ENCODE measurements around the gene SERPING1. TPM values are rescaled to one million over a fixed set of nuclear protein-coding genes. Genes with fewer than 3 reads are reported as not detected.
A peak's percentile ranks its signal among the peaks of the same experiment; 100 is the strongest.

The SERPING1 gene
- total and polyA plus RNA-seq, 2 of the 13 experiments (the other 11 are each of a cell fraction or from before 2014, with no cell fraction given) = 2.0 to 10.4 TPM

DNA sequence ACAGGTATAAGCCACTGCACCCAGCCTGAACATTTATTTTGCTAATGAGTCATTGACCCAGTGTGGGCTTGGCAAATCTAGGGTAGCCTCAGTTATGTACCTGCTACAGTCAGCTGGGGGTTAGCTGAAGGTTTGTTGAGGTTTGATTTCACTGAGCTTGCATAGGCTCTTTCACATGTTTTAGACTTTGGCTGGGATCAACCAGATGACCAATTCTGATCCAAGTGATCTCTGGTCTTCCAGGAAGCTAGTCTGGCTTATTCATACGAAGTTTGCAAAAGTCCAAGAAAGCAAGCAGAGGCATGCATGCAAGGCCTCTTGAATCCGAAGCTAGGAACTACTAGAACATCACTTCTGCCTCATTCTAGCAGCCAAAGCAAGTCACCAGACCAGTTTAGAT lies 21.0 kb downstream of the SERPING1 start:
- DNase-seq (ENCODE audit: low spot score) (no peak), ATAC-seq (no peak), FAIRE-seq (no peak)
- no peak overlapping the region for H3K4me3 ChIP-seq (replicated peaks in 1 of 3; ENCODE audit: insufficient read depth in 1 of 3, low read depth in 2 of 3, low read length in 3 of 3)
- ChIA-PET POLR2A (interaction anchor here (1.5 kb wide), 1 partner anchor 21 kb away, joined by 3 read pairs; the partner anchor contains the start of gene SERPING1), CTCF (ENCODE audit: low intra/inter-chr PET ratio, low total read pairs) (no interaction called here)
- in situ Hi-C loops (cut with HindIII; ENCODE audit: extremely low pct_ligation_motif_present, low pct_unique_long_range_greater_than_20kb) = no loop called here
- H3K9me3 ChIP-seq (ENCODE audit: low read length) = peaks cover 20% of the 10 kb centered on the region
- H3K9ac ChIP-seq (ENCODE audit: insufficient read depth, low read depth, low read length) = no peak overlapping the region
- 28% methylated on average over 2 of the region's 2 CpGs for WGBS (ENCODE audit: low lambda C conversion rate)
- TF ChIP-seq ZKSCAN1 (IDR thresholded peaks at IDR 0.05; ENCODE audit: low read length) (no peak), NFYB (CRISPR knock-in tag; IDR thresholded peaks at IDR 0.05) (no peak), SIN3A (IDR thresholded peaks at IDR 0.05; ENCODE audit: borderline replicate concordance, low read depth, low read length) (no peak), IKZF1 (IDR thresholded peaks at IDR 0.05) (no peak), CREM (IDR thresholded peaks at IDR 0.05) (no peak), CREM (CRISPR knock-in tag; IDR thresholded peaks at IDR 0.05) (no peak), FOXA1 (IDR thresholded peaks at IDR 0.05) (no peak), FOXA1 (CRISPR knock-in tag; IDR thresholded peaks at IDR 0.05) (no peak)
- TF ChIP-seq, protein P1, sequence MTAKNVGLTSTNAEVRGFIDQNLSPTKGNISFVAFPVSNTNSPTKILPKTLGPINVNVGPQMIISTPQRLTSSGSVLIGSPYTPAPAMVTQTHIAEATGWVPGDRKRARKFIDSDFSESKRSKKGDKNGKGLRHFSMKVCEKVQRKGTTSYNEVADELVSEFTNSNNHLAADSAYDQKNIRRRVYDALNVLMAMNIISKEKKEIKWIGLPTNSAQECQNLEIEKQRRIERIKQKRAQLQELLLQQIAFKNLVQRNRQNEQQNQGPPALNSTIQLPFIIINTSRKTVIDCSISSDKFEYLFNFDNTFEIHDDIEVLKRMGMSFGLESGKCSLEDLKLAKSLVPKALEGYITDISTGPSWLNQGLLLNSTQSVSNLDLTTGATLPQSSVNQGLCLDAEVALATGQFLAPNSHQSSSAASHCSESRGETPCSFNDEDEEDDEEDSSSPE (CRISPR knock-in tag; IDR thresholded peaks at IDR 0.05) = no peak
- no peaks in the 10 kb centered on the region for H3K27me3 ChIP-seq (ENCODE audit: control insufficient read depth in 1 of 2, insufficient read depth in 2 of 2, low read length in 2 of 2)
- no peak overlapping the region for H2AFZ ChIP-seq (ENCODE audit: low read length)
- H3K4me2 ChIP-seq (ENCODE audit: low read depth, low read length) = no peak overlapping the region
- intact Hi-C loops (cut with micrococcal nuclease; ENCODE audit: unreplicated experiment) = no loop called here
- no peaks in the 10 kb centered on the region for H3K4me1 ChIP-seq (ENCODE audit: insufficient read depth, low read length)
- no peak overlapping the region for H3K27ac ChIP-seq (ENCODE audit: extremely low read length, insufficient read depth, low read length)
- H4K20me1 ChIP-seq (ENCODE audit: insufficient read depth, low read length) = no peaks in the 10 kb centered on the region
- no peaks in the 10 kb centered on the region for H3K79me2 ChIP-seq (ENCODE audit: insufficient read depth, low read length)
- no TSS peak for BruUV-seq (replicated peaks)
- no peaks in the 10 kb centered on the region for H3K36me3 ChIP-seq (replicated peaks in 1 of 2; ENCODE audit: control insufficient read depth in 1 of 2, insufficient read depth in 2 of 2, low read length in 2 of 2)

DNA sequence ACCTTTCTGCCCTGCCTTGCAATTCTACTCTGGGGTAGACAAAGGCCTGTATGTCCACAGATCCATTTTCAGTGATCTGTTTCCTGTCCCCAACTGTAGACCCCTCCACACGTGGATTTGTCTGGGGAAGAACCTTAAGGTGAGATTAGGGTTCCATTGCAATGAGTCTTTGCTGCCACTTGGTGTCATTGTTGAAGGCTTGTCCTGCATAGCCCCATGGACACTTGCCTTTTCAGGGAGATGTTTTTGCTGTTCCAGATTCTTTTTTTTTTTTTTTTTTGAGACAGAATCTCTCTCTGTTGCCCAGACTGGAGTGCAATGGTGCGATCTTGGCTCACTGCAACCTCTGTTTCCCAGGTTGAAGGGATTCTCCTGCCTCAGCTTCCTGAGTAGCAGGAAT lies 21.8 kb downstream of the SERPING1 start:
- H3K79me2 ChIP-seq (ENCODE audit: insufficient read depth, low read length) = no peaks in the 10 kb centered on the region
- no peak overlapping the region for H3K27ac ChIP-seq (ENCODE audit: extremely low read length, insufficient read depth, low read length)
- no peaks in the 10 kb centered on the region for H3K36me3 ChIP-seq (replicated peaks in 1 of 2; ENCODE audit: control insufficient read depth in 1 of 2, insufficient read depth in 2 of 2, low read length in 2 of 2)
- POLR2A ChIA-PET = no interaction called here
- H3K9me3 ChIP-seq (ENCODE audit: low read length) = peaks cover 20% of the 10 kb centered on the region
- H4K20me1 ChIP-seq (ENCODE audit: insufficient read depth, low read length) = no peaks in the 10 kb centered on the region
- no peak overlapping the region for H2AFZ ChIP-seq (ENCODE audit: low read length)
- in situ Hi-C loops (cut with HindIII; ENCODE audit: extremely low pct_ligation_motif_present, low pct_unique_long_range_greater_than_20kb) = no loop called here
- H3K4me3 ChIP-seq (replicated peaks in 1 of 3; ENCODE audit: insufficient read depth in 1 of 3, low read depth in 2 of 3, low read length in 3 of 3) = no peak overlapping the region
- intact Hi-C loops (cut with micrococcal nuclease; ENCODE audit: unreplicated experiment) = no loop called here
- H3K4me1 ChIP-seq (ENCODE audit: insufficient read depth, low read length) = no peaks in the 10 kb centered on the region
- FAIRE-seq (no peak), ATAC-seq (no peak), DNase-seq (ENCODE audit: low spot score) (no peak)
- H3K4me2 ChIP-seq (ENCODE audit: low read depth, low read length) = no peak overlapping the region
- no TSS peak for BruUV-seq (replicated peaks)
- no peak overlapping the region for H3K9ac ChIP-seq (ENCODE audit: insufficient read depth, low read depth, low read length)
- CTCF ChIA-PET (ENCODE audit: low intra/inter-chr PET ratio, low total read pairs) = no interaction called here
- WGBS (ENCODE audit: low lambda C conversion rate) = 4% methylated on average over 2 of the region's 2 CpGs
- H3K27me3 ChIP-seq (ENCODE audit: control insufficient read depth in 1 of 2, insufficient read depth in 2 of 2, low read length in 2 of 2) = no peaks in the 10 kb centered on the region
- TF ChIP-seq ZNF230 (CRISPR knock-in tag; IDR thresholded peaks at IDR 0.05) (no peak), AKAP8 (CRISPR knock-in tag; IDR thresholded peaks at IDR 0.05) (no peak), SRF (IDR thresholded peaks at IDR 0.05; ENCODE audit: low read depth, low read length) (no peak), ZNF747 (CRISPR knock-in tag; IDR thresholded peaks at IDR 0.05; ENCODE audit: borderline replicate concordance) (no peak), ZFP90 (CRISPR knock-in tag; IDR thresholded peaks at IDR 0.05; ENCODE audit: borderline replicate concordance) (no peak), ZC3H13 (CRISPR knock-in tag; IDR thresholded peaks at IDR 0.05) (no peak), ZBTB42 (CRISPR knock-in tag; IDR thresholded peaks at IDR 0.05) (no peak), JDP2 (CRISPR knock-in tag; IDR thresholded peaks at IDR 0.05; ENCODE audit: borderline replicate concordance) (no peak), ERF (CRISPR knock-in tag; IDR thresholded peaks at IDR 0.05) (no peak), ZNF7 (CRISPR knock-in tag; IDR thresholded peaks at IDR 0.05) (no peak), SETDB1 (CRISPR knock-in tag; IDR thresholded peaks at IDR 0.05; ENCODE audit: borderline replicate concordance) (peak; percentile 85; the same call in 1 of the 2 replicates), FOXA1 (IDR thresholded peaks at IDR 0.05) (no peak), FOXA1 (CRISPR knock-in tag; IDR thresholded peaks at IDR 0.05) (no peak)
- TF ChIP-seq, protein P2, sequence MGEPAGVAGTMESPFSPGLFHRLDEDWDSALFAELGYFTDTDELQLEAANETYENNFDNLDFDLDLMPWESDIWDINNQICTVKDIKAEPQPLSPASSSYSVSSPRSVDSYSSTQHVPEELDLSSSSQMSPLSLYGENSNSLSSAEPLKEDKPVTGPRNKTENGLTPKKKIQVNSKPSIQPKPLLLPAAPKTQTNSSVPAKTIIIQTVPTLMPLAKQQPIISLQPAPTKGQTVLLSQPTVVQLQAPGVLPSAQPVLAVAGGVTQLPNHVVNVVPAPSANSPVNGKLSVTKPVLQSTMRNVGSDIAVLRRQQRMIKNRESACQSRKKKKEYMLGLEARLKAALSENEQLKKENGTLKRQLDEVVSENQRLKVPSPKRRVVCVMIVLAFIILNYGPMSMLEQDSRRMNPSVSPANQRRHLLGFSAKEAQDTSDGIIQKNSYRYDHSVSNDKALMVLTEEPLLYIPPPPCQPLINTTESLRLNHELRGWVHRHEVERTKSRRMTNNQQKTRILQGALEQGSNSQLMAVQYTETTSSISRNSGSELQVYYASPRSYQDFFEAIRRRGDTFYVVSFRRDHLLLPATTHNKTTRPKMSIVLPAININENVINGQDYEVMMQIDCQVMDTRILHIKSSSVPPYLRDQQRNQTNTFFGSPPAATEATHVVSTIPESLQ (CRISPR knock-in tag; conservative IDR thresholded peaks at IDR 0.05) = no peak
